Gastroesophageal sphincter (tissue), 4 donors: ENCODE measurements around the gene MORF4L1. TPM values are rescaled to one million over a fixed set of nuclear protein-coding genes. Genes with fewer than 3 reads are reported as not detected.

Experiments used
- ATAC-seq: fragments of 150-250 bp; one replicate; pipeline ENCODE4 v1.9.1; 2016; ENCODE audit warnings: mild to moderate bottlenecking, moderate library complexity
- H3K27ac ChIP-seq, 4 donors: fragments of 200-600 bp; sonication (generic) in 3 of 4; 1 replicate in 3 of 4; 2 replicates in 1 of 4; pipeline ENCODE4 v1.5.1; 2016 to 2019
- H3K27me3 ChIP-seq: fragments of 200-600 bp; sonication (generic); one replicate; pipeline ENCODE4 v1.5.1; 2019
- H3K36me3 ChIP-seq, 2 donors: fragments of 200-600 bp; sonication (generic); one replicate each; pipeline ENCODE4 v1.5.1; 2019; ENCODE audit warnings: control low read depth in 1 of 2
- H3K4me1 ChIP-seq, 3 donors: fragments of 200-600 bp; sonication (generic); 1 replicate in 2 of 3; 2 replicates in 1 of 3; pipeline ENCODE4 v1.5.1; 2016 to 2019; ENCODE audit warnings: control low read depth in 2 of 3
- H3K4me3 ChIP-seq, 2 donors: fragments of 200-600 bp; sonication (generic); one replicate each; pipeline ENCODE4 v1.5.1; 2019; ENCODE audit warnings: mild to moderate bottlenecking in 1 of 2, moderate library complexity in 1 of 2
- H3K9me3 ChIP-seq, 3 donors: fragments of 200-600 bp; sonication (generic); one replicate each; pipeline ENCODE4 v1.5.1; 2017 to 2019; ENCODE audit warnings: control low read depth in 2 of 3
- CTCF ChIP-seq, 4 experiments: fragments of 200-600 bp in 2 of 4; fragments of 450-650 bp in 2 of 4; sonication (generic) in 1 of 4; IDR thresholded peaks; one replicate each; pipeline ENCODE4 v1.5.1; 2017 to 2019; ENCODE audit warnings: antibody characterized with exemption in 4 of 4, mild to moderate bottlenecking in 2 of 4, moderate library complexity in 2 of 4
- EP300 ChIP-seq: sonication (generic); formaldehyde crosslinking; IDR thresholded peaks from one replicate; pipeline ENCODE4 v1.6.1; 2017; ENCODE audit warnings: antibody characterized with exemption, mild to moderate bottlenecking
- POLR2A ChIP-seq, 2 donors: fragments of 450-650 bp; IDR thresholded peaks; one replicate each; pipeline ENCODE4 v1.6.1; 2017; ENCODE audit warnings: antibody characterized with exemption in 2 of 2, mild to moderate bottlenecking in 2 of 2, moderate library complexity in 1 of 2
- POLR2AphosphoS5 ChIP-seq: sonication (generic); formaldehyde crosslinking; IDR thresholded peaks from one replicate; pipeline ENCODE4 v1.6.1; 2017; ENCODE audit warnings: antibody characterized with exemption
- WGBS, 2 donors: methylation state at CpG; one replicate each; pipeline ENCODE4 v1.1.5; 2018; ENCODE audit warnings: low coverage in 1 of 2; 5-methylcytosine and 5-hydroxymethylcytosine counted together
- total RNA-seq, 4 donors: library from RNA; depleted of rRNA; stranded (reverse); fragments of >200 nt; gene quantifications; one replicate each; pipeline ENCODE4 v1.1.0, GENCODE V29; 2016

The MORF4L1 gene
- total RNA-seq, 4 donors from 2014 or later = 347 to 449 (median 406) TPM

- TF ChIP-seq CTCF (IDR thresholded peaks at IDR 0.05) = no peak
- 56 to 70% methylated on average over 4 to 6 of the region's 11 CpGs for WGBS, 2 donors
- peak; percentile 44 for ATAC-seq
- Histone ChIP-seq H3K36me3 (peaks cover 0 to 82% of the 10 kb centered on the region in 2 donors), H3K27ac (peak overlapping the region in 2 of 4 donors; percentile 18 to 38), H3K4me1 (peaks cover 0 to 43% (median 10%) of the 10 kb centered on the region in 3 donors), H3K27me3 (no peaks in the 10 kb centered on the region), H3K4me3 (no peak overlapping the region), H3K9me3 (no peaks in the 10 kb centered on the region)
Measured at GRCh38 chr15:78930577-78931388, 58.1 kb downstream of the MORF4L1 start.

DNA sequence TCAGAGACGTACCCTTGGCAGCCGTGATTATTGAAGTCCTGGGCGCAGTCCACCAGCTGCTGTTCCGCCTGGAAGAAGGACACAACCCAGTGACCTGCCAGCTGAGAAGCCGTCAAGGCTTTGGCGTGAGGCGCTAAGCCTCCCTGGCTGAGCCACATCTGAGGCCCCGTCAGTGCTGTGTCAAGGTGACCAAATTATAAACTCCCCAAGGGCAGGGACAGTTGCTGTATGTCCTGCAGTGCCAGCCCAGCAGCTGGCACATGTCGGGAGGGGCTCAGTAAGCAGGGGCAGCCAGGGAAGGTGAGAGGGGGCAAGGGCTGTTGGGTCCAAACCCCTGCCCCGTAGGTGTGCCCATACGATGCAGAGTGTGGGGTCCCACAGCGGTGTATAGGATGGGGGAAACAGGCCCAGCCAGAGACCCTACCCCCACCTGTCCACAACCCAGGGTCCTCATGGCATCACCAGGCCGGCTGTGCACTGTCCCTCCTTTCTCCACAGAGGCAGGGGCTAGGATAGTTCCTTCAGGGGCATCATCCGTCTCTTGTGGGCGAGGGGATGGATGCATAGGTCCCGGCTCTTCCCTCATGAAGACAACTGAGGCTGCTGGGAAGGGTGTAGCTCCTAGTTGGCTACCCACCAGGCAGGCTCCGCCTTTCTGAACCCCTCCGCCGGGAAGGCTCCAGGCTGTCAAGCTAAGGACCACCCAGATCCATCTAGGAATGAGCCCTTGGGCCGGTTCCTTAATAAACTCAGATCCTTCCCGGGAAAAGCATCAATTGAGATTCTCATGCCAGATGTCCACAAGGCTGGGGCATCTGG, 59.0 kb downstream of the MORF4L1 start:
- H3K4me3 ChIP-seq = no peak overlapping the region
- TF ChIP-seq POLR2A (IDR thresholded peaks at IDR 0.05) = no peak
- no peak for TF ChIP-seq POLR2AphosphoS5
- no peak for TF ChIP-seq EP300
- TF ChIP-seq CTCF (IDR thresholded peaks at IDR 0.05) = no peak
- H3K4me1 ChIP-seq = peaks cover 0 to 50% (median 10%) of the 10 kb centered on the region in 3 donors
- 62% methylated on average over 5 of the region's 21 CpGs; no CpG with 5 or more reads in 1 of the 2 donors for WGBS, 2 donors
- H3K27me3 ChIP-seq = no peaks in the 10 kb centered on the region
- H3K9me3 ChIP-seq = no peaks in the 10 kb centered on the region
- H3K27ac ChIP-seq = peak overlapping the region in 2 of 4 donors; percentile 18 to 38
- ATAC-seq = no peak
- H3K36me3 ChIP-seq = peaks cover 0 to 73% of the 10 kb centered on the region in 2 donors

GRCh38 chr15:78932258-78932808, 59.6 kb downstream of the MORF4L1 start:
- no peaks in the 10 kb centered on the region for H3K9me3 ChIP-seq
- H3K36me3 ChIP-seq = peaks cover 0 to 66% of the 10 kb centered on the region in 2 donors
- no peak overlapping the region for H3K27ac ChIP-seq
- no peaks in the 10 kb centered on the region for H3K27me3 ChIP-seq
- H3K4me1 ChIP-seq = peaks cover 0 to 56% (median 10%) of the 10 kb centered on the region in 3 donors
- ATAC-seq = no peak
- 30% methylated on average over 2 of the region's 13 CpGs; no CpG with 5 or more reads in 1 of the 2 donors for WGBS, 2 donors
- TF ChIP-seq POLR2AphosphoS5 (no peak), POLR2A (IDR thresholded peaks at IDR 0.05) (no peak), EP300 (no peak), CTCF (IDR thresholded peaks at IDR 0.05) (no peak)
- H3K4me3 ChIP-seq = no peak overlapping the region

DNA sequence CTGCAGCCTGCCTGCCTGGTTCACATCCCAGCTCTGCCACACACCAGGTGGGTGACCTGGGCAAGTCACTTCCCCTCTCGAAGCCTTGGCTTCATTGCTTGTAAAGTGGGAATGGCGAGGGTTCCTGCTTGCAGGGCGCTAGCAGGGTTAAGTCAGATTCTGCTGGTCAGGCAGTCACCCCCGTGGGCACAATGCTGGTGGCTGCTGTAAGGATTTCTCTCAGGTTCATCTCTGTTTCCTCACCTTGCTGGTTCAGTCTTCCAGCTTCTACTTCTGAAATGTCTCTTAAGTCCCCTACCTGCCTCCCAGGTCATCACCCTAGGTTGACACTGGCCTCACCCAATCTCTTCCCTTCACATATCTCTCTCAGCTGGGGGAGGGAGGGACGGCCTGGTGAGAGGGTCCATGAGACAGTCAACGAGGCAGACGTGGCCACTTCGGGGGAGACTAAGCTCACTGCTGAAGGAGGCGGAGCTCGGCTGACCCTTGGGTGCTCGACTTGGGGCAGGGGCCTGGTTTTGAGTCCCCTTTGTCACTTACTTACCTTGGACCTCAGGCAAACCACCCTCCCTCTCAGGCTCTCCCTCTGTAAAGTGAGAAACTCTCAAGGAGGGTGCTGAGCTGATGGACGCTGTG, 60.6 kb downstream of the MORF4L1 start:
- Histone ChIP-seq H3K4me3 (no peak overlapping the region), H3K27ac (peak overlapping the region in 3 of 4 donors; percentile 43 to 54 (median 51)), H3K9me3 (no peaks in the 10 kb centered on the region), H3K36me3 (peaks cover 0 to 58% of the 10 kb centered on the region in 2 donors), H3K4me1 (peaks cover 0 to 65% (median 10%) of the 10 kb centered on the region in 3 donors), H3K27me3 (no peaks in the 10 kb centered on the region)
- 83% methylated on average over 1 of the region's 12 CpGs; no CpG with 5 or more reads in 1 of the 2 donors for WGBS, 2 donors
- ATAC-seq = no peak
- TF ChIP-seq CTCF (IDR thresholded peaks at IDR 0.05) = no peak
- no peak for TF ChIP-seq POLR2A (IDR thresholded peaks at IDR 0.05)
- no peak for TF ChIP-seq EP300
- no peak for TF ChIP-seq POLR2AphosphoS5
